BE2C (cell line): Measurements from ENCODE around the gene FCRL5.

Source experiments
- DNase-seq: peaks from one replicate; pipeline ENCODE4 v3.0.0-alpha.2; 2020
- H3K27me3 ChIP-seq: fragments of 250-450 bp; sonication (Bioruptor Pico); 2 replicates; pipeline ENCODE4 v1.5.1; 2020; ENCODE audit warnings: mild to moderate bottlenecking
- H3K36me3 ChIP-seq: fragments of 250-450 bp; sonication (Bioruptor Pico); 2 replicates; pipeline ENCODE4 v1.5.1; 2020; ENCODE audit warnings: mild to moderate bottlenecking
- H3K4me1 ChIP-seq: fragments of 250-450 bp; sonication (Bioruptor Pico); 2 replicates; pipeline ENCODE4 v1.5.1; 2020
- H3K4me3 ChIP-seq: 2 replicates; pipeline ENCODE4 v1.5.1; 2011; ENCODE audit warnings: low read depth, low read length
- H3K9me3 ChIP-seq: fragments of 250-450 bp; sonication (Bioruptor Pico); 2 replicates; pipeline ENCODE4 v1.5.1; 2020
- TF ChIP-seq, protein P1 (sequence below): IDR thresholded peaks from 2 replicates; pipeline ENCODE4 v1.5.1; 2012; ENCODE audit warnings: mild to moderate bottlenecking, low read depth, low read length

The FCRL5 gene

DNA sequence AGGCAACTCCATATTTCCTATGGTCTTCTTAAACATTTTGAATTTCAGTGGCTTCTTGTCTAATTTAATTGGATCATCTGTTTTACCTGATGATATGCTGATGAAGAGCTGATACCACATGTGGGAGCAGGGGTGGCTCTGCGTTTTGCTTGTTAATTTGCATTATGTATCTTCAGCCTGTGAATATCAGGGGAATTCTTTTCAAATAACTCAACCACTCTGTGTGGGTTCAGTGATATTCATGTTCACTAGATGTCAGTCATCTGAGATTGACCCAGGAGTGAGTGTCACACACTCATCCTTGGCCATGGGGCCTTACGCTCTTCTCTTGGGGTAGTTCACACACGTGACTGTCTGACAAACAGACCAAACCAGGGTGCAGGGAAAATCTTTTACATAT lies 83.0 kb downstream of the FCRL5 start:
- no peaks in the 10 kb centered on the region for H3K9me3 ChIP-seq
- TF ChIP-seq, protein P1, sequence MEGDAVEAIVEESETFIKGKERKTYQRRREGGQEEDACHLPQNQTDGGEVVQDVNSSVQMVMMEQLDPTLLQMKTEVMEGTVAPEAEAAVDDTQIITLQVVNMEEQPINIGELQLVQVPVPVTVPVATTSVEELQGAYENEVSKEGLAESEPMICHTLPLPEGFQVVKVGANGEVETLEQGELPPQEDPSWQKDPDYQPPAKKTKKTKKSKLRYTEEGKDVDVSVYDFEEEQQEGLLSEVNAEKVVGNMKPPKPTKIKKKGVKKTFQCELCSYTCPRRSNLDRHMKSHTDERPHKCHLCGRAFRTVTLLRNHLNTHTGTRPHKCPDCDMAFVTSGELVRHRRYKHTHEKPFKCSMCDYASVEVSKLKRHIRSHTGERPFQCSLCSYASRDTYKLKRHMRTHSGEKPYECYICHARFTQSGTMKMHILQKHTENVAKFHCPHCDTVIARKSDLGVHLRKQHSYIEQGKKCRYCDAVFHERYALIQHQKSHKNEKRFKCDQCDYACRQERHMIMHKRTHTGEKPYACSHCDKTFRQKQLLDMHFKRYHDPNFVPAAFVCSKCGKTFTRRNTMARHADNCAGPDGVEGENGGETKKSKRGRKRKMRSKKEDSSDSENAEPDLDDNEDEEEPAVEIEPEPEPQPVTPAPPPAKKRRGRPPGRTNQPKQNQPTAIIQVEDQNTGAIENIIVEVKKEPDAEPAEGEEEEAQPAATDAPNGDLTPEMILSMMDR: no peak
- H3K36me3 ChIP-seq: no peaks in the 10 kb centered on the region
- no peaks in the 10 kb centered on the region for H3K4me1 ChIP-seq
- H3K27me3 ChIP-seq: no peaks in the 10 kb centered on the region
- no peak for DNase-seq
- no peak overlapping the region for H3K4me3 ChIP-seq

DNA sequence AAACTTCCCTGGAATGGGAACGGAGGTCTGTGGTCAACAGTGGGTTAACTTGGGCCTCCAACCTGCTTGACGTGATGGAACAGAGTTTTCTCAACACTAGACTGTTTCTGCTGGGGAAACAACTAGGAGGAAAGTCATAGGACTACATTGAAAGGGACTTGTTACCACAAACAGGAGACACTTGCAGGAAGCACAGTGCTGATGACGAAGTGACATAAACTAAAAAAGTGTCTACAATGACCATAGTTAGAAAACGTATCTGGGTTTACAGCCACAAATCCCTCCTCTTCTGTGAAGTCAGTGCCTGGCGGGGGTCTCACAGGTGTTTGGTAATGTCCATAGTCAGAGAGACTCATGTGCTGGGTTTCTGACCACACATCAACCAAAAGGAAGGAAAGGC lies 86.3 kb downstream of the FCRL5 start:
- H3K27me3 ChIP-seq: no peaks in the 10 kb centered on the region
- no peak for DNase-seq
- no peaks in the 10 kb centered on the region for H3K9me3 ChIP-seq
- no peak overlapping the region for H3K4me3 ChIP-seq
- TF ChIP-seq, protein P1: no peak
- H3K4me1 ChIP-seq: no peaks in the 10 kb centered on the region
- no peaks in the 10 kb centered on the region for H3K36me3 ChIP-seq
